HepG2 (cell line): ENCODE data around the gene CNGA2. TPM values are rescaled to one million over a fixed set of nuclear protein-coding genes. Genes with fewer than 3 reads are reported as not detected.

ENCODE experiments used
- ATAC-seq: fragments of 200-7000 bp; cut with Tn5 transposase; 3 replicates; pipeline ENCODE4 v1.9.1; 2020; ENCODE audit warnings: mild to moderate bottlenecking, moderate library complexity
- BruUV-seq: library from RNA; stranded (reverse); fragments of 400-500 nt; replicated peaks from 2 replicates; lab custom pipeline; 2021; lab: Mats Ljungman, UMichigan
- CTCF ChIA-PET: fragments of 300-600 bp; formaldehyde crosslinking; extraction: SDS; loops from one replicate; lab custom pipeline; 2021; ENCODE audit warnings: low total read pairs, inconsistent platforms, low intra/inter-chr PET ratio; lab: Yijun Ruan, JAX
- POLR2A ChIA-PET: fragments of 350-600 bp; sonication (Branson Sonifier 250); formaldehyde crosslinking; loops from one replicate; lab custom pipeline; 2020; ENCODE audit warnings: antibody characterized with exemption, inconsistent platforms; lab: Yijun Ruan, JAX
- DNase-seq: peaks from one replicate; pipeline ENCODE4 v3.0.0-alpha.2; 2015; ENCODE audit warnings: low spot score
- FAIRE-seq: peaks from 3 replicates; lab custom pipeline; 2011; peaks lifted over from hg19 to GRCh38; lab: Jason Lieb, UNC
- H2AFZ ChIP-seq: one replicate; pipeline ENCODE4 v1.6.1; 2011; ENCODE audit warnings: low read length, inconsistent platforms
- H3K27ac ChIP-seq: fragments of 300-600 bp; 3 replicates; pipeline ENCODE4 v1.8.0; 2011; ENCODE audit warnings: mixed run types, mild to moderate bottlenecking, mixed read lengths, low read length, inconsistent platforms; ENCODE audit not compliant: insufficient read depth; ENCODE audit errors: extremely low read length
- H3K27me3 ChIP-seq, 2 experiments: fragments of 200-600 bp in 1 of 2; 2 replicates in 1 of 2; 3 replicates in 1 of 2; pipeline versions ENCODE4 v1.6.0 to v1.8.0; 2011; ENCODE audit warnings: low read length in 2 of 2, mild to moderate bottlenecking in 2 of 2, moderate library complexity in 2 of 2, inconsistent platforms in 1 of 2; ENCODE audit not compliant: insufficient read depth in 2 of 2, control insufficient read depth in 1 of 2
- H3K36me3 ChIP-seq, 2 experiments: fragments of 200-600 bp in 1 of 2; replicated peaks in 1 of 2; 2 replicates in 1 of 2; 3 replicates in 1 of 2; pipeline versions ENCODE4 v1.5.1 to v1.8.0; 2011; ENCODE audit warnings: low read length in 2 of 2, inconsistent platforms in 1 of 2; ENCODE audit not compliant: insufficient read depth in 2 of 2, control insufficient read depth in 1 of 2
- H3K4me1 ChIP-seq: 2 replicates; pipeline ENCODE4 v1.5.1; 2012; ENCODE audit warnings: low read length, inconsistent platforms; ENCODE audit not compliant: insufficient read depth
- H3K4me2 ChIP-seq: 2 replicates; pipeline ENCODE4 v1.6.0; 2011; ENCODE audit warnings: low read depth, low read length, inconsistent platforms
- H3K4me3 ChIP-seq, 3 experiments: fragments of 200-600 bp in 1 of 3; sonication (generic), shearing (Covaris generic) in 1 of 3; replicated peaks in 1 of 3; 2 replicates each; pipeline ENCODE4 v1.5.1; 2011 to 2016; ENCODE audit warnings: low read length in 3 of 3, inconsistent platforms in 2 of 3, low read depth in 2 of 3, mild to moderate bottlenecking in 2 of 3, control low read depth in 1 of 3, mixed read lengths in 1 of 3; ENCODE audit not compliant: insufficient read depth in 1 of 3
- H3K79me2 ChIP-seq: one replicate; pipeline ENCODE4 v1.6.1; 2011; ENCODE audit warnings: low read length, inconsistent platforms; ENCODE audit not compliant: insufficient read depth
- H3K9ac ChIP-seq: 2 replicates; pipeline ENCODE4 v1.6.0; 2011; ENCODE audit warnings: mild to moderate bottlenecking, low read depth, low read length, inconsistent platforms; ENCODE audit not compliant: insufficient read depth
- H3K9me3 ChIP-seq: 2 replicates; pipeline ENCODE4 v1.5.1; 2012; ENCODE audit warnings: mild to moderate bottlenecking, low read length
- H4K20me1 ChIP-seq: 2 replicates; pipeline ENCODE4 v1.6.0; 2011; ENCODE audit warnings: inconsistent platforms, mild to moderate bottlenecking, low read length, moderate library complexity; ENCODE audit not compliant: insufficient read depth
- CC2D1A ChIP-seq: sonication (generic); formaldehyde crosslinking; IDR thresholded peaks from 2 replicates; pipeline ENCODE4 v1.8.1; 2023; ENCODE audit warnings: mild to moderate bottlenecking, missing genetic modification reagents
- JUND ChIP-seq: sonication (generic); formaldehyde crosslinking; IDR thresholded peaks from 2 replicates; pipeline ENCODE4 v1.8.0; 2022; ENCODE audit warnings: mild to moderate bottlenecking, missing genetic modification reagents
- KAT2B ChIP-seq: fragments of 150-350 bp; IDR thresholded peaks from 2 replicates; pipeline ENCODE4 v1.6.1; 2014; ENCODE audit warnings: low read depth, low read length, borderline replicate concordance
- NCOA1 ChIP-seq: sonication (generic); formaldehyde crosslinking; IDR thresholded peaks from 2 replicates; pipeline ENCODE4 v1.9.0; 2021; ENCODE audit warnings: missing genetic modification reagents
- NFE2L2 ChIP-seq: fragments of 150-350 bp; IDR thresholded peaks from 2 replicates; pipeline ENCODE4 v1.6.1; 2014; ENCODE audit warnings: low read length
- RFXANK ChIP-seq: IDR thresholded peaks from 2 replicates; pipeline ENCODE4 v1.6.1; 2016
- SP1 ChIP-seq, 2 experiments: fragments of 450-650 bp in 1 of 2; sonication (generic) in 1 of 2; formaldehyde crosslinking in 1 of 2; IDR thresholded peaks; 2 replicates each; pipeline versions ENCODE4 v1.4.0 to v1.6.1; 2016 to 2020; ENCODE audit warnings: missing genetic modification reagents in 1 of 2
- ZNF44 ChIP-seq: sonication (generic); formaldehyde crosslinking; IDR thresholded peaks from 2 replicates; pipeline ENCODE4 v1.5.1; 2020; ENCODE audit warnings: mild to moderate bottlenecking, missing genetic modification reagents
- ZNF615 ChIP-seq: sonication (generic); formaldehyde crosslinking; IDR thresholded peaks from 2 replicates; pipeline ENCODE4 v1.5.0; 2020; ENCODE audit warnings: mild to moderate bottlenecking, missing genetic modification reagents, borderline replicate concordance
- ZNF674 ChIP-seq: sonication (generic); formaldehyde crosslinking; IDR thresholded peaks from 2 replicates; pipeline ENCODE4 v1.5.0; 2020; ENCODE audit warnings: low read depth, mild to moderate bottlenecking, missing genetic modification reagents
- ZNF720 ChIP-seq: sonication (generic); formaldehyde crosslinking; IDR thresholded peaks from 2 replicates; pipeline ENCODE4 v1.4.0; 2020; ENCODE audit warnings: missing genetic modification reagents
- ZNF850 ChIP-seq: sonication (generic); formaldehyde crosslinking; conservative IDR thresholded peaks from 2 replicates; pipeline ENCODE4 v1.9.0; 2021; ENCODE audit warnings: mild to moderate bottlenecking, missing genetic modification reagents
- WGBS: methylation state at CpG from one replicate; pipeline ENCODE4 v1.1.6; 2017; ENCODE audit warnings: low lambda C conversion rate; 5-methylcytosine and 5-hydroxymethylcytosine counted together
- in situ Hi-C: cut with HindIII; loops from 2 replicates; pipeline ENCODE4 v1.10.0; 2017; ENCODE audit warnings: low pct_unique_long_range_greater_than_20kb; ENCODE audit not compliant: extremely low pct_ligation_motif_present
- intact Hi-C: fragments of 100-400 bp; cut with micrococcal nuclease; formaldehyde crosslinking; loops from one replicate; pipeline ENCODE4 v1.10.0; 2022; ENCODE audit not compliant: unreplicated experiment
- polyA plus RNA-seq, 8 experiments: library from polyadenylated mRNA; depleted of rRNA in 3 of 8; stranded (reverse) in 7 of 8; unstranded in 1 of 8; fragments of >200 nt; fragmentation: Illumina TruSeq in 4 of 8; extraction: Trizol in 4 of 8; gene quantifications; 2 replicates each; pipeline versions ENCODE4 v1.2.1 to v1.2.3, GENCODE V29; 2011 to 2016; ENCODE audit warnings: low read depth in 4 of 8, missing spikeins in 1 of 8, mixed read lengths in 1 of 8; ENCODE audit not compliant: insufficient read depth in 1 of 8
- total RNA-seq, 5 experiments: library from RNA; depleted of rRNA; stranded (reverse); fragments of >200 nt; fragmentation: Illumina TruSeq; extraction: Trizol; gene quantifications; 2 replicates each; pipeline ENCODE4 v1.2.3, GENCODE V29; 2016; ENCODE audit warnings: low read depth in 1 of 5
- TF ChIP-seq, protein P1 (sequence below): sonication (generic); formaldehyde crosslinking; IDR thresholded peaks from 2 replicates; pipeline ENCODE4 v1.5.0; 2020; ENCODE audit warnings: missing genetic modification reagents
- TF ChIP-seq, protein P2 (sequence below): sonication (generic); formaldehyde crosslinking; IDR thresholded peaks from 2 replicates; pipeline ENCODE4 v1.4.0; 2020; ENCODE audit warnings: missing genetic modification reagents

CNGA2 gene
- total and polyA plus RNA-seq, 2 of the 13 experiments (the other 11 are each of a cell fraction or from before 2014, with no cell fraction given) = not detected

DNA sequence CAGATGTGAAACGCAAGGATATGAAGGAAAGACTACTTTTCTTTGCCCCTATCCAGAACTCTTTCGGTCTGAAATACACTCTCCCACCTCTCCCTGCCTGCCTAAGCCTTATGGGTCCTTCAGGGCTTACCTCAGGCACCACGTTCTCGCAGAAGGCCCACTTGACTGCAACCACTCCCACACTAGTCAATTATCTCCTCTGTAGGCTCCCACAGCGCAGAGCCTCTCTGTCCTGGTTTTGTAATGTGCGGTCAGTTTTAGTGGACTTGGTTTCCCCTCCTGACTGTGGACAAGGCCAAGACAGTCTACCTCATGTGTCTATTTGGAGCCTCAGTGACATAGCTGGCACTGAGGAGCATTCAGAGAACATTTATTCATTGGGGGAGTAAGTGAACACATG is 11.1 kb downstream of the CNGA2 start:
- ATAC-seq (no peak), FAIRE-seq (no peak), DNase-seq (no peak)
- Histone ChIP-seq H3K9ac (no peak overlapping the region), H3K79me2 (no peaks in the 10 kb centered on the region), H3K4me3 (no peak overlapping the region), H3K27me3 (no peaks in the 10 kb centered on the region), H3K9me3 (no peaks in the 10 kb centered on the region), H3K36me3 (no peaks in the 10 kb centered on the region), H2AFZ (no peak overlapping the region), H3K4me2 (no peak overlapping the region), H3K27ac (no peak overlapping the region), H4K20me1 (no peaks in the 10 kb centered on the region), H3K4me1 (no peaks in the 10 kb centered on the region)
- in situ Hi-C loops (loop anchor here (25.0 kb wide), 1 partner anchor 1067 kb away; no protein-coding TSS in a partner anchor), intact Hi-C loops (no loop called here)
- ChIA-PET POLR2A (no interaction called here), CTCF (no interaction called here)
- BruUV-seq = no TSS peak
- WGBS = 32% methylated on average over 5 of the region's 6 CpGs
- no peak for TF ChIP-seq SP1 (IDR thresholded peaks at IDR 0.05)
- no peak for TF ChIP-seq SP1 (CRISPR knock-in tag; IDR thresholded peaks at IDR 0.05)
- TF ChIP-seq CC2D1A (CRISPR knock-in tag) = no peak
- no peak for TF ChIP-seq ZNF615
- TF ChIP-seq ZNF720 (CRISPR knock-in tag) = no peak
- no peak for TF ChIP-seq JUND (CRISPR knock-in tag)
- TF ChIP-seq ZNF44 (CRISPR knock-in tag) = no peak
- TF ChIP-seq, protein P1, sequence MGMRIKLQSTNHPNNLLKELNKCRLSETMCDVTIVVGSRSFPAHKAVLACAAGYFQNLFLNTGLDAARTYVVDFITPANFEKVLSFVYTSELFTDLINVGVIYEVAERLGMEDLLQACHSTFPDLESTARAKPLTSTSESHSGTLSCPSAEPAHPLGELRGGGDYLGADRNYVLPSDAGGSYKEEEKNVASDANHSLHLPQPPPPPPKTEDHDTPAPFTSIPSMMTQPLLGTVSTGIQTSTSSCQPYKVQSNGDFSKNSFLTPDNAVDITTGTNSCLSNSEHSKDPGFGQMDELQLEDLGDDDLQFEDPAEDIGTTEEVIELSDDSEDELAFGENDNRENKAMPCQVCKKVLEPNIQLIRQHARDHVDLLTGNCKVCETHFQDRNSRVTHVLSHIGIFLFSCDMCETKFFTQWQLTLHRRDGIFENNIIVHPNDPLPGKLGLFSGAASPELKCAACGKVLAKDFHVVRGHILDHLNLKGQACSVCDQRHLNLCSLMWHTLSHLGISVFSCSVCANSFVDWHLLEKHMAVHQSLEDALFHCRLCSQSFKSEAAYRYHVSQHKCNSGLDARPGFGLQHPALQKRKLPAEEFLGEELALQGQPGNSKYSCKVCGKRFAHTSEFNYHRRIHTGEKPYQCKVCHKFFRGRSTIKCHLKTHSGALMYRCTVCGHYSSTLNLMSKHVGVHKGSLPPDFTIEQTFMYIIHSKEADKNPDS = no peak
- TF ChIP-seq ZNF674 (CRISPR knock-in tag) = no peak
- TF ChIP-seq NFE2L2 = no peak
- TF ChIP-seq RFXANK = no peak
- TF ChIP-seq, protein P2, sequence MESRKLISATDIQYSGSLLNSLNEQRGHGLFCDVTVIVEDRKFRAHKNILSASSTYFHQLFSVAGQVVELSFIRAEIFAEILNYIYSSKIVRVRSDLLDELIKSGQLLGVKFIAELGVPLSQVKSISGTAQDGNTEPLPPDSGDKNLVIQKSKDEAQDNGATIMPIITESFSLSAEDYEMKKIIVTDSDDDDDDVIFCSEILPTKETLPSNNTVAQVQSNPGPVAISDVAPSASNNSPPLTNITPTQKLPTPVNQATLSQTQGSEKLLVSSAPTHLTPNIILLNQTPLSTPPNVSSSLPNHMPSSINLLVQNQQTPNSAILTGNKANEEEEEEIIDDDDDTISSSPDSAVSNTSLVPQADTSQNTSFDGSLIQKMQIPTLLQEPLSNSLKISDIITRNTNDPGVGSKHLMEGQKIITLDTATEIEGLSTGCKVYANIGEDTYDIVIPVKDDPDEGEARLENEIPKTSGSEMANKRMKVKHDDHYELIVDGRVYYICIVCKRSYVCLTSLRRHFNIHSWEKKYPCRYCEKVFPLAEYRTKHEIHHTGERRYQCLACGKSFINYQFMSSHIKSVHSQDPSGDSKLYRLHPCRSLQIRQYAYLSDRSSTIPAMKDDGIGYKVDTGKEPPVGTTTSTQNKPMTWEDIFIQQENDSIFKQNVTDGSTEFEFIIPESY = no peak
- TF ChIP-seq ZNF850 (CRISPR knock-in tag) = no peak
- TF ChIP-seq NCOA1 (CRISPR knock-in tag) = no peak
- no peak for TF ChIP-seq KAT2B
